ENCODE results near the gene CADM2. TPM values are rescaled to one million over a fixed set of nuclear protein-coding genes. Genes with fewer than 3 reads are reported as not detected.

The CADM2 gene
- total RNA-seq, 2 donors from 2014 or later: 0.27 to 11.7 TPM

DNA sequence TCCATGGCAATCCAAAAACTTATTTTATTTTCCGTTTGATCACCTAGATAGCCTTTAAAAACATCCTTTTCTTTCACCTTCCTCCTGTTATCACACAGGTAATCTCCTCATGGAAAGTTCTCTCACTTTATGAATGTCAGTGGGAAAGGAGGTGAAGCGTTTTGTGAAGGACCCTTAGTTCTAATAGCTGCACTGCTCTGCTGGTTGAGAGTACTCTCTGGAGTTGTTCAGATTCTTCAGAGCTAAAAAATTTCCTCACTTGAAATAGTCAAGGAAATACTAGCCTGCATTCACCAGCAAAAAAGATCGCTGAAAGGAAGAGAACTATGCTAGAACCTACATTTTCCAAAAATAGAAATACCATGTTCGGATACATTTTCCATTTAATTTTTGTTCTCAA, 1097.2 kb downstream of the CADM2 start:
- H3K36me3 ChIP-seq: no peaks in the 10 kb centered on the region
- intact Hi-C loops (cut with DNase I): no loop called here
- 87% methylated on average over 4 of the region's 4 CpGs for WGBS

DNA sequence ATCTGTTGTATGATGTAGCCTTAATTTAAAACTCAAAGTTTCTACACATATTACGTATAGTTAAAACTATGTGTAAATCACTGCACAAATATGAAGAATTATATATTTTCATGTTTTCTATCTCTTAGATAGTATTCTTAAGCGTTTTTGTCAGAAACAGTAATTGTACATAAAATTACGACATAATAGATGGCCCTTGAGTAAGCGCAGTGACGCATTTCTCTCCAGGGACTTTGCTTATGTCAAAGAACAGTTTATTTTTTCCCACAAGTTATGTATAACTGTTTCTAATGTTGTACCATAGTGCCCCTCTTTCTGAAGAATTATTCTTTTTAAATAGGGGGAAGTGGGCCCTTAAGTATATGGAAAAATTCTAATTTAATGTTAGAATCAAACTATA, 1098.2 kb downstream of the CADM2 start:
- 84% methylated on average over 5 of the region's 5 CpGs for WGBS
- no peak overlapping the region for H3K27ac ChIP-seq
- TF ChIP-seq, protein P1, sequence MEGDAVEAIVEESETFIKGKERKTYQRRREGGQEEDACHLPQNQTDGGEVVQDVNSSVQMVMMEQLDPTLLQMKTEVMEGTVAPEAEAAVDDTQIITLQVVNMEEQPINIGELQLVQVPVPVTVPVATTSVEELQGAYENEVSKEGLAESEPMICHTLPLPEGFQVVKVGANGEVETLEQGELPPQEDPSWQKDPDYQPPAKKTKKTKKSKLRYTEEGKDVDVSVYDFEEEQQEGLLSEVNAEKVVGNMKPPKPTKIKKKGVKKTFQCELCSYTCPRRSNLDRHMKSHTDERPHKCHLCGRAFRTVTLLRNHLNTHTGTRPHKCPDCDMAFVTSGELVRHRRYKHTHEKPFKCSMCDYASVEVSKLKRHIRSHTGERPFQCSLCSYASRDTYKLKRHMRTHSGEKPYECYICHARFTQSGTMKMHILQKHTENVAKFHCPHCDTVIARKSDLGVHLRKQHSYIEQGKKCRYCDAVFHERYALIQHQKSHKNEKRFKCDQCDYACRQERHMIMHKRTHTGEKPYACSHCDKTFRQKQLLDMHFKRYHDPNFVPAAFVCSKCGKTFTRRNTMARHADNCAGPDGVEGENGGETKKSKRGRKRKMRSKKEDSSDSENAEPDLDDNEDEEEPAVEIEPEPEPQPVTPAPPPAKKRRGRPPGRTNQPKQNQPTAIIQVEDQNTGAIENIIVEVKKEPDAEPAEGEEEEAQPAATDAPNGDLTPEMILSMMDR (IDR thresholded peaks at IDR 0.05): no peak
- TF ChIP-seq POLR2AphosphoS5 (IDR thresholded peaks at IDR 0.05) (no peak), POLR2A (IDR thresholded peaks at IDR 0.05) (no peak)
- H3K27me3 ChIP-seq (replicated peaks; ENCODE audit: insufficient read depth): no peaks in the 10 kb centered on the region
- H3K4me3 ChIP-seq: no peak overlapping the region
- intact Hi-C loops (cut with DNase I): no loop called here
- DNase-seq (ENCODE audit: low spot score): no peak
- H3K9me3 ChIP-seq: no peaks in the 10 kb centered on the region
- no peaks in the 10 kb centered on the region for H3K36me3 ChIP-seq
- no peaks in the 10 kb centered on the region for H3K4me1 ChIP-seq (replicated peaks)

More for the DNA sequence above, 1097.2 kb downstream of the CADM2 start:
- TF ChIP-seq POLR2A (IDR thresholded peaks at IDR 0.05) (no peak), POLR2AphosphoS5 (IDR thresholded peaks at IDR 0.05) (no peak)
- TF ChIP-seq, protein P1 (IDR thresholded peaks at IDR 0.05): no peak
- no peaks in the 10 kb centered on the region for H3K4me1 ChIP-seq (replicated peaks)
- H3K27me3 ChIP-seq (replicated peaks; ENCODE audit: insufficient read depth): no peaks in the 10 kb centered on the region
- H3K27ac ChIP-seq: no peak overlapping the region
- H3K4me3 ChIP-seq: no peak overlapping the region
- no peak for DNase-seq (ENCODE audit: low spot score)
- H3K9me3 ChIP-seq: no peaks in the 10 kb centered on the region

DNA sequence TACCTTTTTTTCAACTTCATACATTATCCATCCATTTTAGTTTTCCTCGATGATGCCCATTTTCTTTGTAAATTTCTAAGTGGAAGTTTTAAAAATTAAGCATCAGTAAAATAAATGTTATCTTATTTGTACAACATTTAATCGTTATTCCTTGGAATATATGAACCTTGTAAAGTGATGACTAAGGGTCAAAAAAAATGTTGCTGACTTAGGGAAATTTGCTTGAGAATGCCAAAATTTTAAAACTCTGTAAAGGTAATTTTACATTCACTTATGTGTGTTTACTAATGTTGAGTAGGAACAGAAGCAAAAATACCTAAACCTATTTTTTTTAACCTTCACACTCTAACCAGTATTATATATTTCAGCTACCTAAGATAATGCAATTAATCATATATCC, 1115.0 kb downstream of the CADM2 start:
- no peak for DNase-seq (ENCODE audit: low spot score)
- intact Hi-C loops (cut with DNase I): no loop called here
- WGBS: 43% methylated on average over 2 of the region's 2 CpGs

DNA sequence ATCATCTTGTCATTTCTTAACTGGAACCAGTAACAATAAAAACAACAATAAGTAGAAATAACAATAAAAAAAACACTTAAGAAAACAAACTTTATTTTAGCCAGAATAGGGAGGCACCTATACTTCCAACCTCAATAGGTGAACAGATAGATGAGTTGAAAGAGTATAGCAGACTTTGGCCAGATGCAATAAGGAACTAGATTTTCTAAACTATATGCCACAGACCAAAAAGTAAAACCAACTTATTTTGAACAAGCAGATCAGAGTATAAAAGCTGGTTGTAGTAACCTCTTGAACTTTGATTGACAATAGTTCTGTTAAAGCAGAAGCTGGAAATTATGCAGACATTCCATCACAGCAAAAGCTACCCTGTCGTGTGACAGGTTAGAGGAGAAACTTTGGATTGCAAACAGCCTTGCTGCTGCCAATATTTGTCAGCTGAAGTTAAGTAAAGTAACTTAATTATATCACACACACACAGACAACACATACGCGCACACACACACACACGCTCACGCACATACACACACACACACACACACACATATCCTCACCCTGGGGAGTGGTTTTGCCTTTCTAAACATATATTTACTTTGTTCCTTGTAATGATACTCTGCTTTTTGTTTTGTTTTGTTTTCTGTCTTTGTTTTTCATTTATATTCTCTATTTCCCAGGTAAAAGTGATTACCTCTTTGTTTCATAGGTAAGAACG, 1128.5 kb downstream of the CADM2 start:
- no peak overlapping the region for H3K4me3 ChIP-seq
- H3K9me3 ChIP-seq: no peaks in the 10 kb centered on the region
- H3K36me3 ChIP-seq: no peaks in the 10 kb centered on the region
- intact Hi-C loops (cut with DNase I): no loop called here
- DNase-seq (ENCODE audit: low spot score): no peak
- 69% methylated on average over 6 of the region's 6 CpGs for WGBS
- TF ChIP-seq POLR2AphosphoS5 (IDR thresholded peaks at IDR 0.05): no peak
- TF ChIP-seq, protein P1 (IDR thresholded peaks at IDR 0.05): no peak
- TF ChIP-seq POLR2A (IDR thresholded peaks at IDR 0.05): no peak
- no peak overlapping the region for H3K27ac ChIP-seq
- no peaks in the 10 kb centered on the region for H3K4me1 ChIP-seq (replicated peaks)
- H3K27me3 ChIP-seq (replicated peaks; ENCODE audit: insufficient read depth): no peaks in the 10 kb centered on the region

More for the DNA sequence above, 1115.0 kb downstream of the CADM2 start:
- Histone ChIP-seq H3K4me3 (no peak overlapping the region), H3K36me3 (no peaks in the 10 kb centered on the region), H3K27me3 (replicated peaks; ENCODE audit: insufficient read depth) (no peaks in the 10 kb centered on the region), H3K27ac (no peak overlapping the region), H3K4me1 (replicated peaks) (no peaks in the 10 kb centered on the region), H3K9me3 (no peaks in the 10 kb centered on the region)
- TF ChIP-seq POLR2A (IDR thresholded peaks at IDR 0.05): no peak
- TF ChIP-seq POLR2AphosphoS5 (IDR thresholded peaks at IDR 0.05): no peak
- TF ChIP-seq, protein P1 (IDR thresholded peaks at IDR 0.05): no peak

DNA sequence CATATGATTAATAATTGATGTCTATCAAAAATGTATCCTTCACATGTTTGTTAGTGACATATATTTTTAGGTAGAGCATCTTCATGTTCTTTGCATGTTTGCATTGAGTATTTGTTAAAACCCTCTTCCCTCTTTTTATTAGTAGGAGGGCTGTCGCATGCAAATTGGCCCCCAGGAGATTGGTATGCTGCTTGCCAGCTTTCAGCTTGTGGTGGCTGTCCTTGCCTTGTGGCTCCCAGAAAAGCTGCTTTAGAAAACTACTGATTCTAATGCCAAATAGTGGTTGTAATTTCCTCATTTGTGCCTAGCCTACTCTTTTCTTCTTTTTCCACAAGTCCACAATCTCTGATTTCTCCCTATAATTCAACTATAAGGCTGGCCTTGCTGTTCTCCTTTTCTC, 1145.4 kb downstream of the CADM2 start:
- no peak for DNase-seq (ENCODE audit: low spot score)
- H3K4me1 ChIP-seq (replicated peaks): no peaks in the 10 kb centered on the region
- 38% methylated on average over 1 of the region's 1 CpG for WGBS
- H3K4me3 ChIP-seq: no peak overlapping the region
- no peaks in the 10 kb centered on the region for H3K27me3 ChIP-seq (replicated peaks; ENCODE audit: insufficient read depth)
- intact Hi-C loops (cut with DNase I): no loop called here
- no peak overlapping the region for H3K27ac ChIP-seq
- H3K36me3 ChIP-seq: no peaks in the 10 kb centered on the region
- TF ChIP-seq POLR2AphosphoS5 (IDR thresholded peaks at IDR 0.05) (no peak), POLR2A (IDR thresholded peaks at IDR 0.05) (no peak)
- TF ChIP-seq, protein P1 (IDR thresholded peaks at IDR 0.05): no peak
- H3K9me3 ChIP-seq: no peaks in the 10 kb centered on the region

Measured in prostate gland (tissue), 2 donors.